ENCODE measurements around the gene METTL24.
A peak's percentile ranks its signal among the peaks of the same experiment; 100 is the strongest.

METTL24 gene

DNA sequence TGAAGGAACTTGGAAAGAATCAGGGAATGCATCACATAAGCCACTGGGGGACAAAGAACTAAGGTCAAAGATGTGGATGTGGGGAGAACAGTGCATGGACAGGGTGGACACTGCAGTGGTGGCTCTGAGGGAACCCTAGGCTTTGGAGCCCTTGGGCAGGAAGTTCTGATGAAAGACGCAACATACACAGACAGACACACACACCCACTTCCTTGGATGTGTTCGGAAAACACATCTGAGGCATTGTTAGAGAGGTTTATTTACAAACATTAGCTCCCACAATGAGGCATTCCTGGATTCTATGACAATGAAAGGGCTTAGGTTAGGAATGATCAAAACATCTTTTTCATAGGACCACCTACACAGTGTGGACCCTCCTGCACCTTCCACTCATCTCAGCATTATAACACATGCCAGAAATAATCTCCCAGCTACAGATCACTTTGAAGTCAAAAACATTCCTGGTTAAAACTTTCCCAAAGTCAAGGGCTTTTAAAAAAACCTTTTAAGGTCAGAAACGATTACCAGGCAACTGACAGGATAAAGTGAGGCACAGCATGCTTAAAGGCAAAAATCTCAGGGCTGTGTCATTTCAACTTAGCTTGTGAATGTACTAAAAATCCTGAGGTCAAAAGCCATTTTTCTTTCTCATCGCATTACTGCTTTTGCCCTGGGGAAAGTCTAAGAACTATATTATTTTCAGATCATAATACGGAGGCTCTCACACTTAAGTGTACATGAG, 6.4 kb upstream of the METTL24 start:
- no peaks in the 10 kb centered on the region for H3K9me3 ChIP-seq (ENCODE audit: control insufficient read depth in 2 of 2, low read length in 2 of 2)
- no peaks in the 10 kb centered on the region for H3K4me1 ChIP-seq (ENCODE audit: control insufficient read depth in 2 of 2, insufficient read depth in 2 of 2, low read length in 2 of 2)
- H3K4me3 ChIP-seq (ENCODE audit: low read length in 2 of 2), result no peak overlapping the region
- H3K36me3 ChIP-seq (ENCODE audit: control insufficient read depth in 2 of 2, insufficient read depth in 2 of 2, low read length in 2 of 2), result no peaks in the 10 kb centered on the region
- peaks cover 0 to 4% of the 10 kb centered on the region in 2 donors for H3K27me3 ChIP-seq (ENCODE audit: control insufficient read depth in 2 of 2, insufficient read depth in 2 of 2, low read length in 2 of 2)
- H3K9ac ChIP-seq (ENCODE audit: low read depth in 1 of 2, low read length in 2 of 2), result no peak overlapping the region
- no peak overlapping the region for H3K27ac ChIP-seq (ENCODE audit: low read depth in 2 of 2, low read length in 2 of 2)

DNA sequence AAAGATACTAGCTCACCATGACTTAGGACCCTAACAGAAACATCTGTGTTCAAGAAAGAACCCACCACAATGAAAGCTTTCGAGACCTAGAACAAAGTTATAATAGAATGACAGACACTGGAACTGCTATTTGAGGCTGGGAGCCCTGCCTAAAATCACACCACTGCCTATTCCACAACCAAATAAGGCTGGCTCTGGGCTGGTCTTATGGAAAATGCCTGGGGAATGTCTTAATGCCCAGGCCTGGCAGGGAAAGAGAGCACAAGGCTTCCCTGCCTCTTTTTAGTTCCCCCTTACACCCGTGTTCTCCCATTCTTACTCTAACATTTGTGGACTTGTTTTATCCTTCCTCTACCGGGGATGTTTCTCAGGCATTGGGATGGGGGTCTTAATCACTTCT, 5.6 kb upstream of the METTL24 start:
- H3K36me3 ChIP-seq (ENCODE audit: control insufficient read depth in 2 of 2, insufficient read depth in 2 of 2, low read length in 2 of 2), result no peaks in the 10 kb centered on the region
- H3K9ac ChIP-seq (ENCODE audit: low read depth in 1 of 2, low read length in 2 of 2), result no peak overlapping the region
- no peaks in the 10 kb centered on the region for H3K4me1 ChIP-seq (ENCODE audit: control insufficient read depth in 2 of 2, insufficient read depth in 2 of 2, low read length in 2 of 2)
- no peaks in the 10 kb centered on the region for H3K9me3 ChIP-seq (ENCODE audit: control insufficient read depth in 2 of 2, low read length in 2 of 2)
- no peak overlapping the region for H3K27ac ChIP-seq (ENCODE audit: low read depth in 2 of 2, low read length in 2 of 2)
- peaks cover 0 to 10% of the 10 kb centered on the region in 2 donors for H3K27me3 ChIP-seq (ENCODE audit: control insufficient read depth in 2 of 2, insufficient read depth in 2 of 2, low read length in 2 of 2)
- no peak overlapping the region for H3K4me3 ChIP-seq (ENCODE audit: low read length in 2 of 2)

DNA sequence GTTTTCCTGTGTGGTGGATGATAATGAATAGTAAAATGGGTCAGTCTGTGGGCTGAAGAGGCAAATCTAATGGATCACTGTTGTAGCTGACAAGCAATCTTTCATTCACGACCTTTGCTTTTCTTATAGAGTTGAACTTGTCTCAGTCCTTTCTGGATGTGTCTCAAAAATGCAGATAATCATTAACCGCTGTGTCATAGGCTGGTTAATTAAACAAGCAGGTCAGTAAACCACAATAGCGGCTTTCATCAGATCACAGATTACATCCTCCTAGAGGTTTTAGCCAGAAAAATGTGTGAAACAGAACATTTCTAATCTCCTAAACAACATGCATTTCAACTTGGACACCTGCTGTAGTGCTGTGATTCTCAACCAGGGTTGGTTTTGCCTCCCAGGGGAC, 2.5 kb upstream of the METTL24 start:
- H3K9ac ChIP-seq (ENCODE audit: low read depth in 1 of 2, low read length in 2 of 2), result no peak overlapping the region
- no peaks in the 10 kb centered on the region for H3K36me3 ChIP-seq (ENCODE audit: control insufficient read depth in 2 of 2, insufficient read depth in 2 of 2, low read length in 2 of 2)
- H3K27ac ChIP-seq (ENCODE audit: low read depth in 2 of 2, low read length in 2 of 2), result no peak overlapping the region
- H3K27me3 ChIP-seq (ENCODE audit: control insufficient read depth in 2 of 2, insufficient read depth in 2 of 2, low read length in 2 of 2), result peaks cover 8 to 20% of the 10 kb centered on the region in 2 donors
- no peaks in the 10 kb centered on the region for H3K9me3 ChIP-seq (ENCODE audit: control insufficient read depth in 2 of 2, low read length in 2 of 2)
- H3K4me1 ChIP-seq (ENCODE audit: control insufficient read depth in 2 of 2, insufficient read depth in 2 of 2, low read length in 2 of 2), result peaks cover 0 to 4% of the 10 kb centered on the region in 2 donors
- no peak overlapping the region for H3K4me3 ChIP-seq (ENCODE audit: low read length in 2 of 2)

DNA sequence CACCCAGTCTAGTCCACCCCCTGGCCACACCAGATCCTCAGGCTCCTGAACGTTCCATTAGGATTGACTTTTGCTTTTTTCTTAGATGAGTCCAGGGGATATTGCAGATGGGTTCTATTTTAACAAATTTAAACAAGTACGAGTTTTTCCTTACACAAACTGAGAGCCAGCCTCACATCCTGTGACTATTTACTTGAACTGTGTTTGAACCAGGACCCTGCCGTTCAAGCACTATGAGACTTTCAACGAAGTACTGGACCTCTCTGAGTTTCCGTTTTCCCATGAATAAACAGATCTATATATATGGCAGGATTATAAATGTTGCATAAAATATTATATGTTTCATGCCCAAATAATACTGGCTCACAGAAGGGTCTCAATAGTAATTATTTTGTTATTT, 1.4 kb upstream of the METTL24 start:
- peaks cover 0 to 4% of the 10 kb centered on the region in 2 donors for H3K4me1 ChIP-seq (ENCODE audit: control insufficient read depth in 2 of 2, insufficient read depth in 2 of 2, low read length in 2 of 2)
- H3K4me3 ChIP-seq (ENCODE audit: low read length in 2 of 2), result no peak overlapping the region
- H3K27ac ChIP-seq (ENCODE audit: low read depth in 2 of 2, low read length in 2 of 2), result peak overlapping the region in 1 of 2 donors; percentile 50
- no peak overlapping the region for H3K9ac ChIP-seq (ENCODE audit: low read depth in 1 of 2, low read length in 2 of 2)
- no peaks in the 10 kb centered on the region for H3K9me3 ChIP-seq (ENCODE audit: control insufficient read depth in 2 of 2, low read length in 2 of 2)
- no peaks in the 10 kb centered on the region for H3K36me3 ChIP-seq (ENCODE audit: control insufficient read depth in 2 of 2, insufficient read depth in 2 of 2, low read length in 2 of 2)
- peaks cover 8 to 20% of the 10 kb centered on the region in 2 donors for H3K27me3 ChIP-seq (ENCODE audit: control insufficient read depth in 2 of 2, insufficient read depth in 2 of 2, low read length in 2 of 2)

DNA sequence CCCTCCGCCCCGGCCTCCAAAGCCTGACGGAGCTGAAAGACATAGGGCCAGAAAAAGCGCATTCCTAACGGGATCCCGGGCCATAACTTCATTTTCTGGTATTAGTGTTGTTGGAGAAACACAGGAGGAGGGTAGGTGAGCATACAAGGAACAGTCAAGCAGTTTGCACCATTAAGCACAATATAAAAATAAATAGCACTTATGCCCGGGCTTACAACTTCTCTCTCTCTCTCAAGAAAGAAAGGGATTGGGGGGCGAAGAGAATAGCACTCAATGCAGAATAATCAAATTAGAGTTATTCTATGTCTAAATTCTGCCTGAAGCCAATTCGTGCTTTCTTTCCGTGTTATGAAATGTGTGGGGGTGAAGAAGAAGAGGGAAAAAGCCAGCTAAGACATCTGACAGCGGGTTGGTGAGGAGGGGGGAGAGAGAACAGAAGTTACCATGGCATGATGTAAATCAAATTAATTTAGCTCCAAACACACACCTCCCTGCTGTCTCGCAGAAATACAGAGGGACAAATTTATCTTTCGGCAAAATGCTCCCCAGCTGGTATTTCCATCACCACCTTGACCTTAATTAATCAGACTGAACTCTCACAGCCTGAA, 508 bp upstream of the METTL24 start:
- Histone ChIP-seq H3K9ac (ENCODE audit: low read depth in 1 of 2, low read length in 2 of 2) (peak overlapping the region in 1 of 2 donors; percentile 44), H3K27me3 (ENCODE audit: control insufficient read depth in 2 of 2, insufficient read depth in 2 of 2, low read length in 2 of 2) (peaks cover 8 to 20% of the 10 kb centered on the region in 2 donors), H3K4me1 (ENCODE audit: control insufficient read depth in 2 of 2, insufficient read depth in 2 of 2, low read length in 2 of 2) (peaks cover 0 to 4% of the 10 kb centered on the region in 2 donors), H3K36me3 (ENCODE audit: control insufficient read depth in 2 of 2, insufficient read depth in 2 of 2, low read length in 2 of 2) (no peaks in the 10 kb centered on the region), H3K9me3 (ENCODE audit: control insufficient read depth in 2 of 2, low read length in 2 of 2) (no peaks in the 10 kb centered on the region), H3K27ac (ENCODE audit: low read depth in 2 of 2, low read length in 2 of 2) (peak overlapping the region in 1 of 2 donors; percentile 65), H3K4me3 (ENCODE audit: low read length in 2 of 2) (peak overlapping the region; percentile 17 to 33)

DNA sequence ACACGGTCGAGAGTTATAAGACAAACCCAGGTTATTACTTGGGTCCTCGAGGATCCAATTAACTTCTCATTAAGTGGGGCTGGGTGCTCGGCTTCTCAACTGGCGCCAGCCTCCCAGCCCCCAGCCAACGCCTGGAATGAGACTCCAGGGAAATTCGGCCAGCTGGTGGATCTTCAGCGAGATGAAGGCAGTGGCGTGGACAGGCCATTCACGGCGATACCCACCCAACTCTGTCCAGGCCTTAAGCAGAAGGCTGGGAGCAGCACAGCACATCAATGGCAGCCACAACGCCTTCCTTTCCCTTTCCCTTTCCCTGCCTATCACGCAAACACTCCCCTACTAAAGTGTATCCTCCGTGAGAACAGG, 868 bp downstream of the METTL24 start:
- Histone ChIP-seq H3K27ac (ENCODE audit: low read depth in 2 of 2, low read length in 2 of 2) (peak overlapping the region; percentile 54 to 61), H3K27me3 (ENCODE audit: control insufficient read depth in 2 of 2, insufficient read depth in 2 of 2, low read length in 2 of 2) (peaks cover 8 to 20% of the 10 kb centered on the region in 2 donors), H3K36me3 (ENCODE audit: control insufficient read depth in 2 of 2, insufficient read depth in 2 of 2, low read length in 2 of 2) (no peaks in the 10 kb centered on the region), H3K4me1 (ENCODE audit: control insufficient read depth in 2 of 2, insufficient read depth in 2 of 2, low read length in 2 of 2) (peaks cover 0 to 4% of the 10 kb centered on the region in 2 donors), H3K9ac (ENCODE audit: low read depth in 1 of 2, low read length in 2 of 2) (peak overlapping the region in 1 of 2 donors; percentile 53), H3K9me3 (ENCODE audit: control insufficient read depth in 2 of 2, low read length in 2 of 2) (no peaks in the 10 kb centered on the region), H3K4me3 (ENCODE audit: low read length in 2 of 2) (peak overlapping the region; percentile 58 to 69)

DNA sequence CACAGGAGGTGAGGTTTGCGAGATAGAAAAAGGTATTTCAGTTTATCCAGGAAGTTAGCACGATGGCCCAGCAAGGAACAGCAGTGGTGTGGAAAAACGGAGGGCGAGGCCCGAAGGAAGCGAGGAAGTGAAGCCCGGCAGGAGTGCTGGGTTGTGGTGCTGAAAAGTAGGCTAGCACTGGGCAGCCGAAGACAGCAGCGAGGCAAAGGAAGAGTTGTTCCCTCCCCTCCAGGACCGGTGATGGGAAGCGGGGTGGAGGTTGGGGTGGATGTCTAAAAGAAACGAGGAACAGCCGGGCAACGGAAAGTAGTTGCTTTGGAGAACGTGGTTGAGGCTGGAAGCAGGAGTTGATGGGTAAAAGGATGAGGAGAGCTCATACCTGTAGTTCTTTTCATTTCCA, 1.4 kb downstream of the METTL24 start:
- H3K4me1 ChIP-seq (ENCODE audit: control insufficient read depth in 2 of 2, insufficient read depth in 2 of 2, low read length in 2 of 2), result peaks cover 0 to 4% of the 10 kb centered on the region in 2 donors
- H3K9me3 ChIP-seq (ENCODE audit: control insufficient read depth in 2 of 2, low read length in 2 of 2), result no peaks in the 10 kb centered on the region
- no peaks in the 10 kb centered on the region for H3K36me3 ChIP-seq (ENCODE audit: control insufficient read depth in 2 of 2, insufficient read depth in 2 of 2, low read length in 2 of 2)
- H3K27ac ChIP-seq (ENCODE audit: low read depth in 2 of 2, low read length in 2 of 2), result peak overlapping the region in 1 of 2 donors; percentile 61
- H3K27me3 ChIP-seq (ENCODE audit: control insufficient read depth in 2 of 2, insufficient read depth in 2 of 2, low read length in 2 of 2), result peaks cover 8 to 20% of the 10 kb centered on the region in 2 donors
- peak overlapping the region in 1 of 2 donors; percentile 69 for H3K4me3 ChIP-seq (ENCODE audit: low read length in 2 of 2)
- no peak overlapping the region for H3K9ac ChIP-seq (ENCODE audit: low read depth in 1 of 2, low read length in 2 of 2)

DNA sequence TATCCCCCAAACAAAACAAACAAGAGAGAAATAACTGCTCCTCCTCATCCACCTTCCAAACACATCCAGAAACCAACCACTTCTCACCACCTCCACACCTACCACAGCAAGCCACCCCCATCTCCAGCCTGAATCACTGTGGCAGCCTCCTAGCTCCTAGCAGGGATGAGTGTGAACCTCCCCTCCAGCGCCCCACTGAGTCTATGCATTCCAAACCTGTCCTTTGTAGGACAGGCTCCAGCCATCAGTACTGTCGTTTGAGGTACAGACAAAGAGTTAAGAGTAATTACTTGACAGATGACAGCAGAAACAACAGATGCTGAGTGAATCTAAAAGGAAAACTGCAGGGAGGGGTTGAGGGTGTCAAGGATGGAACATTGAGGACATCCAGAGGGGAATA, 2.4 kb downstream of the METTL24 start:
- H3K9me3 ChIP-seq (ENCODE audit: control insufficient read depth in 2 of 2, low read length in 2 of 2), result no peaks in the 10 kb centered on the region
- no peak overlapping the region for H3K4me3 ChIP-seq (ENCODE audit: low read length in 2 of 2)
- H3K27ac ChIP-seq (ENCODE audit: low read depth in 2 of 2, low read length in 2 of 2), result no peak overlapping the region
- H3K9ac ChIP-seq (ENCODE audit: low read depth in 1 of 2, low read length in 2 of 2), result no peak overlapping the region
- H3K27me3 ChIP-seq (ENCODE audit: control insufficient read depth in 2 of 2, insufficient read depth in 2 of 2, low read length in 2 of 2), result peaks cover 8 to 20% of the 10 kb centered on the region in 2 donors
- H3K4me1 ChIP-seq (ENCODE audit: control insufficient read depth in 2 of 2, insufficient read depth in 2 of 2, low read length in 2 of 2), result peaks cover 0 to 4% of the 10 kb centered on the region in 2 donors
- no peaks in the 10 kb centered on the region for H3K36me3 ChIP-seq (ENCODE audit: control insufficient read depth in 2 of 2, insufficient read depth in 2 of 2, low read length in 2 of 2)

DNA sequence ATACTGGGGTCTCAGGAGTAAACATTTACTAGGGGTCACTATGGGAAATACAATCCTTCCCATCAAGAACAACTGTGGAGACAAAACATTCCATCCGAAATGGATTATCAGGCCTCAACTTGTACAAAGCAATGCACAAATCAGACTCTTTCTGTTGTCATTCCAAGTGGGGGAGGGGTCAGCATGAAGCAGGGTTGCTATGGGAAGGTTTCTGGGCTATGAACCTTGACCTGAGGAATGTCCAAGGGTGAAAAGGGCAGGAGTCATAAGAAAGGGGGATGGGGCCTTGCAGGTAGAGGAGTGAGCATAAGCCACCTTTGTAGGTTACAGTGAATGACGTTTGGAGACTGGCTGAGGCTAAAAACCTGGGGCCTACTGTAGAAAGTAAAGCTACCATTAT, 3.1 kb downstream of the METTL24 start:
- Histone ChIP-seq H3K4me3 (ENCODE audit: low read length in 2 of 2) (no peak overlapping the region), H3K9ac (ENCODE audit: low read depth in 1 of 2, low read length in 2 of 2) (no peak overlapping the region), H3K27me3 (ENCODE audit: control insufficient read depth in 2 of 2, insufficient read depth in 2 of 2, low read length in 2 of 2) (peaks cover 8 to 19% of the 10 kb centered on the region in 2 donors), H3K4me1 (ENCODE audit: control insufficient read depth in 2 of 2, insufficient read depth in 2 of 2, low read length in 2 of 2) (peaks cover 0 to 4% of the 10 kb centered on the region in 2 donors), H3K9me3 (ENCODE audit: control insufficient read depth in 2 of 2, low read length in 2 of 2) (no peaks in the 10 kb centered on the region), H3K27ac (ENCODE audit: low read depth in 2 of 2, low read length in 2 of 2) (no peak overlapping the region), H3K36me3 (ENCODE audit: control insufficient read depth in 2 of 2, insufficient read depth in 2 of 2, low read length in 2 of 2) (no peaks in the 10 kb centered on the region)

DNA sequence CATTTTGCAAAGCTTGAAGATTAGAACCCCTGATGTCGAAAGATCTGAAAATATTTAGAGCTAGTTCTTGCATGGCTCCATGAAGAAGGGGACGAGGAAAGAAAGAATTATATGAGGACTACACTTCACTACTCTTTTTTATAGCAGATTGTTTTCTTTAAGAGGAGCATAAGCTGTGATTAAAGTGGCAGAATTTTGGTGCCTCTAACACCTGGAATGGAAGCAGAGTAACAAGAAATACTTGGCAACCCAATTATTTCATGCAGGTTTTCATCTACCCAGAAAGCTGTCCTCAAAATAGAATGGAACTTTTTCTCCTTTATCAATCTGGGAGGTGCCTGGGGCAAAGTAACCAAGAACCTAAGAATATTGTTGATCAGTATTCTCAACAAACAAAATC, 4.0 kb downstream of the METTL24 start:
- Histone ChIP-seq H3K27me3 (ENCODE audit: control insufficient read depth in 2 of 2, insufficient read depth in 2 of 2, low read length in 2 of 2) (peaks cover 8 to 12% of the 10 kb centered on the region in 2 donors), H3K4me3 (ENCODE audit: low read length in 2 of 2) (no peak overlapping the region), H3K36me3 (ENCODE audit: control insufficient read depth in 2 of 2, insufficient read depth in 2 of 2, low read length in 2 of 2) (no peaks in the 10 kb centered on the region), H3K4me1 (ENCODE audit: control insufficient read depth in 2 of 2, insufficient read depth in 2 of 2, low read length in 2 of 2) (peaks cover 0 to 4% of the 10 kb centered on the region in 2 donors), H3K9me3 (ENCODE audit: control insufficient read depth in 2 of 2, low read length in 2 of 2) (no peaks in the 10 kb centered on the region), H3K9ac (ENCODE audit: low read depth in 1 of 2, low read length in 2 of 2) (no peak overlapping the region), H3K27ac (ENCODE audit: low read depth in 2 of 2, low read length in 2 of 2) (no peak overlapping the region)

Measured in mucosa of rectum (tissue), 2 donors.